Activated B cell treated with CpG ODN at 0.5 μM for 24 hours (primary cell): ENCODE measurements around the gene ABAT. TPM values are rescaled to one million over a fixed set of nuclear protein-coding genes. Genes with fewer than 3 reads are reported as not detected.

Experiments
- ATAC-seq: fragments of 200-7000 bp; cut with Tn5 transposase; one replicate; pipeline ENCODE4 v1.10.0; 2021; ENCODE audit warnings: low read depth, mild to moderate bottlenecking, moderate library complexity
- CTCF ChIA-PET: fragments of 350-600 bp; sonication (Branson Sonifier 250); formaldehyde crosslinking; loops from one replicate; lab custom pipeline; 2021; ENCODE audit warnings: antibody characterized with exemption; lab: Charles Lee
- POLR2A ChIA-PET: fragments of 350-600 bp; sonication (Branson Sonifier 250); formaldehyde crosslinking; loops from one replicate; lab custom pipeline; 2021; ENCODE audit warnings: antibody characterized with exemption; lab: Charles Lee
- DNase-seq: peaks from one replicate; pipeline ENCODE4 v3.0.0; 2022
- H3K27ac Mint-ChIP-seq: one replicate; pipeline ENCODE4 v1.8.0; 2020; ENCODE audit warnings: mixed read lengths
- H3K27me3 Mint-ChIP-seq: one replicate; pipeline ENCODE4 v1.8.0; 2021; ENCODE audit warnings: mixed read lengths
- H3K36me3 Mint-ChIP-seq: one replicate; pipeline ENCODE4 v1.8.0; 2021; ENCODE audit warnings: low read depth, mixed read lengths
- H3K4me1 Mint-ChIP-seq: one replicate; pipeline ENCODE4 v1.8.0; 2021; ENCODE audit warnings: mixed read lengths
- H3K4me3 Mint-ChIP-seq: one replicate; pipeline ENCODE4 v1.8.0; 2020; ENCODE audit warnings: mild to moderate bottlenecking, mixed read lengths
- H3K9me3 Mint-ChIP-seq: one replicate; pipeline ENCODE4 v1.8.0; 2020; ENCODE audit warnings: mixed read lengths
- intact Hi-C: fragments of 100-400 bp; cut with micrococcal nuclease; formaldehyde crosslinking; loops from one replicate; pipeline ENCODE4 v1.15.1; 2024
- total RNA-seq: library from RNA; stranded (reverse); gene quantifications from 2 replicates; pipeline ENCODE4 v1.2.3, GENCODE V29; 2022
- TF ChIP-seq, protein P1 (sequence below): fragments of 200-600 bp; IDR thresholded peaks from one replicate; pipeline ENCODE4 v1.8.0; 2022; ENCODE audit warnings: antibody characterized with exemption, mild to moderate bottlenecking

The ABAT gene
- total RNA-seq, 1 donor from 2014 or later = 13.2 TPM

DNA sequence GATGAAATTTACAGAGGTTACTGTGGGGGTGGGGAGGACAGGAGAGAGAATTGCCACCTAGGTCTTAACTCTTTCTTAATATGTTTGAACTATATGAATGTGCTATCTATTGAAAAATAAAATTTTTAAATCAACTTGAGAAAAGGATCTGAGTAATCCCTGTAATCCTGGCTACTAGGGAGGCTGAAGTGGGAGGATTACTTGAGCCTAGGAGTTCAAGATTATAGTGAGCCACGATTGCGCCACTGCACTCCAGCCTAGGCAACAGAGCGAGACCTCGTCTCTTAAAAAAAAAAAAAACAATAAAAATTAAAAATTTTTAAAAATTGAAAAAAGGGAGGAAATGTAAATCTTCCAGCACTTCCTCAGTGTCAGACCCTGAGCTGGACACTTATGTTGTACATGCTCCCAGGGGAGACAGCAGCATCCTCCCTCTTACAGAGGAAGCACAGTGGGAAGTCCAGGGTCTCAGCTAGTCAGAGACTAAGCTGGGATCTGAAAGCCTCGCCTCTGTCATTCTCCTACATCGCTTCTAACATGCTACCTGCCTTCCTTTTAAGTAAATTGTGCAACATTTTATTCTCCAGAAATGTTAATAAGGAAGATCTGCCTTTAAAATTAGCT lies 145.1 kb downstream of the ABAT start:
- TF ChIP-seq, protein P1, sequence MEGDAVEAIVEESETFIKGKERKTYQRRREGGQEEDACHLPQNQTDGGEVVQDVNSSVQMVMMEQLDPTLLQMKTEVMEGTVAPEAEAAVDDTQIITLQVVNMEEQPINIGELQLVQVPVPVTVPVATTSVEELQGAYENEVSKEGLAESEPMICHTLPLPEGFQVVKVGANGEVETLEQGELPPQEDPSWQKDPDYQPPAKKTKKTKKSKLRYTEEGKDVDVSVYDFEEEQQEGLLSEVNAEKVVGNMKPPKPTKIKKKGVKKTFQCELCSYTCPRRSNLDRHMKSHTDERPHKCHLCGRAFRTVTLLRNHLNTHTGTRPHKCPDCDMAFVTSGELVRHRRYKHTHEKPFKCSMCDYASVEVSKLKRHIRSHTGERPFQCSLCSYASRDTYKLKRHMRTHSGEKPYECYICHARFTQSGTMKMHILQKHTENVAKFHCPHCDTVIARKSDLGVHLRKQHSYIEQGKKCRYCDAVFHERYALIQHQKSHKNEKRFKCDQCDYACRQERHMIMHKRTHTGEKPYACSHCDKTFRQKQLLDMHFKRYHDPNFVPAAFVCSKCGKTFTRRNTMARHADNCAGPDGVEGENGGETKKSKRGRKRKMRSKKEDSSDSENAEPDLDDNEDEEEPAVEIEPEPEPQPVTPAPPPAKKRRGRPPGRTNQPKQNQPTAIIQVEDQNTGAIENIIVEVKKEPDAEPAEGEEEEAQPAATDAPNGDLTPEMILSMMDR = no peak
- DNase-seq = no peak
- H3K4me1 Mint-ChIP-seq = peaks cover 22% of the 10 kb centered on the region
- intact Hi-C loops = no loop called here
- POLR2A ChIA-PET = interaction anchor here (0.5 to 2.3 kb wide), 5 partner anchors 17 to 198 kb away, joined by 3 to 10 read pairs (median 3); no protein-coding TSS in a partner anchor
- no peaks in the 10 kb centered on the region for H3K27me3 Mint-ChIP-seq
- CTCF ChIA-PET = interaction anchor here (0.9 to 1.3 kb wide), 2 partner anchors 9 to 61 kb away, joined by 4 read pairs; no protein-coding TSS in a partner anchor
- peak; percentile 15 for ATAC-seq
- no peaks in the 10 kb centered on the region for H3K9me3 Mint-ChIP-seq
- H3K36me3 Mint-ChIP-seq = peaks cover 74% of the 10 kb centered on the region
- H3K27ac Mint-ChIP-seq = peak overlapping the region; percentile 52
- no peak overlapping the region for H3K4me3 Mint-ChIP-seq

GRCh38 chr16:8822403-8822802 lies 148.0 kb downstream of the ABAT start:
- CTCF ChIA-PET = no interaction called here
- intact Hi-C loops = no loop called here
- no peaks in the 10 kb centered on the region for H3K9me3 Mint-ChIP-seq
- TF ChIP-seq, protein P1 = no peak
- DNase-seq = no peak
- no peaks in the 10 kb centered on the region for H3K27me3 Mint-ChIP-seq
- no peak for ATAC-seq
- no peak overlapping the region for H3K27ac Mint-ChIP-seq
- POLR2A ChIA-PET = no interaction called here
- peaks cover 20% of the 10 kb centered on the region for H3K4me1 Mint-ChIP-seq
- peaks cover 64% of the 10 kb centered on the region for H3K36me3 Mint-ChIP-seq
- no peak overlapping the region for H3K4me3 Mint-ChIP-seq

GRCh38 chr16:8826278-8826879 lies 152.0 kb downstream of the ABAT start:
- Mint-ChIP-seq H3K4me3 (no peak overlapping the region), H3K4me1 (peaks cover 9% of the 10 kb centered on the region), H3K27me3 (no peaks in the 10 kb centered on the region), H3K36me3 (peaks cover 62% of the 10 kb centered on the region), H3K27ac (no peak overlapping the region), H3K9me3 (no peaks in the 10 kb centered on the region)
- POLR2A ChIA-PET = interaction anchor here (0.5 kb wide), 1 partner anchor 109 kb away, joined by 6 read pairs; no protein-coding TSS in a partner anchor
- ATAC-seq (no peak), DNase-seq (no peak)
- intact Hi-C loops = no loop called here
- CTCF ChIA-PET = no interaction called here
- TF ChIP-seq, protein P1 = no peak

DNA sequence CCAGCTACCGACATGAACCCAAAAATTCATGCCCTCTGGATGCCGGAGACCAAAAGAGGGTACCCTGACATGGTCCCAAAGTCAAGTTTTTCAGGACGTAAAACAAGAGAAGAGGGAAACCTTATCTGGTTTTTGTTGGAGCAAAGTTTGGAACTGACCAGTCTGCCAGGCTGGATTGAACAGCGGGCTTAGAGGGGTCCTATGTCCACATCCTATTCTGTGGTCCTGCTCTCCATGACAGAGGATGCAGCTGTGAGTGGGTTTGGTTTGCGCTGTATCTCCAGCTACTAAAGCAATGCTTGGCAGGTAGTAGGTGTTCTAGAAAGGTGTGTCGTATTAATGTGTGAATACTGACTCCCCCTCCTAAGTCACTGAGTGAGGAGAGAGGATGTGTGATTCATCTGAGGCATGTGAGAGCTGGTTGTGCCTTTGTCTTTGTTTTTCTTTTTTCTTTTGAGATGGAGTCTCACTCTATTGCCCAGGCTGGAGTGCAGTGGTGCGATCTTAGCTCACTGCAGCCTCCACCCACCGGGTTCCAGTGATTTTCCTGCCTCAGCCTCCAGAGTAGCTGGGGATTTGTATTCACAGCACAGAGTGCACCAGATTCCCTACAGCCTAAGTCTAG lies 154.2 kb downstream of the ABAT start:
- ChIA-PET POLR2A (no interaction called here), CTCF (interaction anchor here (0.7 kb wide), 1 partner anchor 310 kb away, joined by 3 read pairs; no protein-coding TSS in a partner anchor)
- H3K27ac Mint-ChIP-seq = no peak overlapping the region
- H3K27me3 Mint-ChIP-seq = no peaks in the 10 kb centered on the region
- H3K36me3 Mint-ChIP-seq = peaks cover 63% of the 10 kb centered on the region
- H3K4me1 Mint-ChIP-seq = peaks cover 19% of the 10 kb centered on the region
- TF ChIP-seq, protein P1 = no peak
- DNase-seq = no peak
- ATAC-seq = no peak
- no peaks in the 10 kb centered on the region for H3K9me3 Mint-ChIP-seq
- no peak overlapping the region for H3K4me3 Mint-ChIP-seq
- intact Hi-C loops = no loop called here

- Mint-ChIP-seq H3K36me3 (peaks cover 51% of the 10 kb centered on the region), H3K4me1 (peaks cover 19% of the 10 kb centered on the region), H3K27me3 (no peaks in the 10 kb centered on the region), H3K4me3 (no peak overlapping the region), H3K9me3 (no peaks in the 10 kb centered on the region), H3K27ac (no peak overlapping the region)
- TF ChIP-seq, protein P1 = no peak
- intact Hi-C loops = no loop called here
- ATAC-seq (no peak), DNase-seq (no peak)
- ChIA-PET CTCF (no interaction called here), POLR2A (interaction anchor here (0.5 kb wide), 1 partner anchor 18 kb away, joined by 3 read pairs; no protein-coding TSS in a partner anchor)
Measured at GRCh38 chr16:8831450-8831849, 157.0 kb downstream of the ABAT start.
